ENCODE results near the gene SRGAP2B.
"Not testable (repeated sequence)": the region's sequence is repeated elsewhere in the genome, so short reads cannot be mapped to it uniquely, and the experiment has no call there.

DNA sequence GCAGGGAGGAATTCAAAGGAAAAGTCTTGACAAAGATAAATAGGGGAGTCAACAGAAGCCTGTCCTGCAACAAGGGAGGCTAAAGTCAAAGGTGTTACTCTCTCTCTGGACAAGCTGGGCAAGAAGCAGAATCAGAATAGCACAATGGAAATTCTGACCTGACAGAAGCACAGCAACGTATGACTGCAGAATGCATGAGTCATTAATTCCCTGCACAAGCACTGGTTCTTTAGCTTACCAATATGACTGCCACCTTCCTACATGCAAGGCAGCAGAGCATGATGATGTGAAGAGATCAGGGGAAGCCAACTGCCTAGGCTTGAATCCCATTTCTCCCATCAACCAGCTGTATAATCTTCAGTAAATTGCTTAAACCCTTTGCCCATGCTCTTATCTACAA lies 153.4 kb downstream of the SRGAP2B start:
- TF ChIP-seq EZH2 (IDR thresholded peaks at IDR 0.05); POLR2AphosphoS5 (IDR thresholded peaks at IDR 0.05; ENCODE audit: borderline replicate concordance, low read depth, low read length); FOXP2 (optimal IDR thresholded peaks at IDR 0.05; ENCODE audit: control extremely low read depth, extremely low read length, insufficient read depth): not testable (repeated sequence)

Data from SK-N-MC (cell line).